Ishikawa (cell line): ENCODE results near the gene CBLL1.

Experiments
- RAD21 ChIP-seq: IDR thresholded peaks from 2 replicates; pipeline ENCODE4 v1.6.1; 2012; ENCODE audit warnings: low read depth
- TCF12 ChIP-seq: IDR thresholded peaks from 2 replicates; pipeline ENCODE4 v1.6.1; 2012; ENCODE audit warnings: low read depth
- YY1 ChIP-seq: IDR thresholded peaks from 2 replicates; pipeline ENCODE4 v1.6.1; 2012; ENCODE audit warnings: low read depth

GRCh38 chr7:107696330-107696946 is 47.5 kb upstream of the CBLL1 start:
- TF ChIP-seq RAD21 (no peak), TCF12 (no peak), YY1 (no peak)
